Activated CD8-positive, alpha-beta T cell treated with anti-CD3 and anti-CD28 coated beads, Interleukin-2, amount 10 ng/mL, durations not matched to agents 7 days and 5 days (primary cell): ENCODE results near the gene STEAP1. TPM values are rescaled to one million over a fixed set of nuclear protein-coding genes. Genes with fewer than 3 reads are reported as not detected.

Source experiments
- ATAC-seq: fragments of 150-1000 bp; cut with Tn5 transposase; one replicate; pipeline ENCODE4 v1.10.0; 2021; ENCODE audit warnings: moderate library complexity
- CTCF ChIA-PET: fragments of 350-600 bp; sonication (Branson Sonifier 250); formaldehyde crosslinking; loops from one replicate; lab custom pipeline; 2021; ENCODE audit warnings: antibody characterized with exemption; lab: Charles Lee
- POLR2A ChIA-PET: fragments of 350-600 bp; sonication (Branson Sonifier 250); formaldehyde crosslinking; loops from one replicate; lab custom pipeline; 2021; ENCODE audit warnings: antibody characterized with exemption; lab: Charles Lee
- DNase-seq: peaks from one replicate; pipeline ENCODE4 v3.0.0-alpha.2; 2020
- H3K27ac Mint-ChIP-seq: one replicate; pipeline ENCODE4 v1.8.0; 2021; ENCODE audit warnings: mild to moderate bottlenecking, mixed read lengths
- H3K27me3 Mint-ChIP-seq: one replicate; pipeline ENCODE4 v1.8.0; 2021; ENCODE audit warnings: low read depth, mixed read lengths
- H3K36me3 Mint-ChIP-seq: one replicate; pipeline ENCODE4 v1.8.0; 2021; ENCODE audit warnings: low read depth, mixed read lengths
- H3K4me1 Mint-ChIP-seq: one replicate; pipeline ENCODE4 v1.8.0; 2021; ENCODE audit warnings: low read depth, mixed read lengths
- H3K4me3 Mint-ChIP-seq: one replicate; pipeline ENCODE4 v1.8.0; 2021; ENCODE audit warnings: mild to moderate bottlenecking, mixed read lengths
- H3K9me3 Mint-ChIP-seq: one replicate; pipeline ENCODE4 v1.8.0; 2022; ENCODE audit warnings: mixed read lengths; ENCODE audit not compliant: insufficient read depth
- total RNA-seq, 2 experiments: library from RNA; stranded (reverse); gene quantifications; one replicate each; pipeline ENCODE4 v1.2.3, GENCODE V29; 2021

The STEAP1 gene
- total RNA-seq, 2 experiments from 2014 or later = not detected

DNA sequence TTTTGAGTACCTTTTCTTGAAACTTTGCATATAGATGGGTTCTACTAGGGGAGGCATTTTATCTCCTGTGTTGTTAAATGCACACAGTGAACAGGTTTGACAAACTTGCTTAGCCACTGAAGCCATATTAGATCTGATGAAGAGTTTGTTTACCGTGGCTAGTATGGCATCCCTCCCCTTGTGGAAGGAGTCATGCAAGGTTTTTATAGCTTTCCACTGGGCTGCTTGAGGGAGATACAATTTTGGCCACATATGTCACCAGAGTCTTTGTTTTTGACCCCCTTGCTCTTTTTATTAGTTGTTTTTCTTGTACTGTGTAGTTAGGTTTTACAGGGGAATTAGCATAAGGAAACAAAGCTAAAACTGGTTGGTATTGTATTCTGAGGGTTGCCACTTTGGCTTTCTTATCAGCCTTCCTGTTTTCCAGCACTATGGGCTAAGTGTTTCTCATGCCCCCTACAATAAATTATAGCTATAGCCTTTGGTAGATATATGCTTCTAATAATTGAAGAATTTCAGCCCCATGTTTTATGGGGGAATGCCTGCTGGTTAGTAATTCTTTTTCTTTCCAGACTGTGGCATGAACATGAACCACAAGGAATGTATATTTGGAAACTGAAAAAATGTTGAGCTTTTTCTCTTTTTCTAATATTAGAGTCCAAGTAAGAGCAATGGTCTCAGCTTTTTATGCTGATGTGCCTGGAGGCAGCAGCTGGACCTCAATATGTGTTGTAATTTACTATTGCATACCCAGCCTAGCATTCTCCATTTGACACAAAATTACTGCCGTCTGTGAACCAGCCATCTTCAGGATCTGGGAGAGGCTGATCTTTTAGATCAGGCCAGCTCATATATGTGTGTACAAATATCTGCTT, 38.8 kb downstream of the STEAP1 start:
- Mint-ChIP-seq H3K27me3 (no peaks in the 10 kb centered on the region), H3K4me3 (no peak overlapping the region), H3K36me3 (no peaks in the 10 kb centered on the region), H3K9me3 (peaks cover 15% of the 10 kb centered on the region), H3K4me1 (peaks cover 1% of the 10 kb centered on the region), H3K27ac (no peak overlapping the region)
- ChIA-PET POLR2A (interaction anchor here (1.1 kb wide), 1 partner anchor 153 kb away, joined by 3 read pairs; the partner anchor contains the start of gene GTPBP10), CTCF (no interaction called here)
- ATAC-seq (no peak), DNase-seq (no peak)

DNA sequence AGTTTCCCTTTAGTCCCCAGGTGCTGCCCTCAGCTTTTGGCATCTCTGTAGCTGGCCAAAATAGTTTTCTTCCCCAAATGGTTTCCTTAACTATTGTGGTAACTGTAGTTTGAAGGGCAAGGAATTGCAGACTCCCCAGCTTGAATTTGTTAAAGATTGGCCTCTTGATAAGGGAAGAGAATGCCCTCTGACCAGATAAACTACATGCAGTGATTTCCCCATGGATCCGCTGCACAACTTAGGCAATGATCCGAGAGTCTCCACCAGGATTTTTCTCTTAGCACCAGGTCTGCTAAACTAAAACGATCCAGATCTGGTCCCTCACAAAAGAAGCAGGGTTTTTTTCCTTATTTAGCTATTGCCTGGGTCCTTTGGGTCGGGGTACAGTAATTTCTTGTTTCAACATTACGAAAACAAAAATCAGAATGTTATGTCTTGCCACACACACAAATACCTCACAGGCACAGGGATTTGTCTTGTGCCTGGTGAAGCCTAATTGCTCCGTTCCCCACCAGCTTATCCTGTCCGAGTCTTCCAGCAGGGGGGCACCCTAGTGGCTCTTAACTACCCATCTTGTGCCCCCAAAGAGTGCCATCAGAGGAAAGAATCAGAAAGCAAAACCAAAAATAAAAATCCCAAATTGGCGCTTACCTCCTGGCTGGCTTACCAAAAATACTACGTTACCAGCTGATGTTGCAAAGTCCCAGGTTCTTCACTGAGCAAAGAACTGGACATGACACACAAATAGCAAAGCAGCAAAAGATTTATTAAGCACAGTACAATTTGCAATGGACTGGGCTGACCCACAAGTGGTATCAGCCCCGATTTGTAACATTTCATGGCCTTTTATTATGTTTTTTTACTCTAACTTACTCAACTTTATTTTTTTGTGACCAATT, 40.9 kb downstream of the STEAP1 start:
- no peaks in the 10 kb centered on the region for H3K36me3 Mint-ChIP-seq
- no peaks in the 10 kb centered on the region for H3K4me1 Mint-ChIP-seq
- POLR2A ChIA-PET = no interaction called here
- peaks cover 10% of the 10 kb centered on the region for H3K9me3 Mint-ChIP-seq
- no peak overlapping the region for H3K4me3 Mint-ChIP-seq
- no peak overlapping the region for H3K27ac Mint-ChIP-seq
- no peak for DNase-seq
- no peaks in the 10 kb centered on the region for H3K27me3 Mint-ChIP-seq
- CTCF ChIA-PET = no interaction called here
- ATAC-seq = no peak

DNA sequence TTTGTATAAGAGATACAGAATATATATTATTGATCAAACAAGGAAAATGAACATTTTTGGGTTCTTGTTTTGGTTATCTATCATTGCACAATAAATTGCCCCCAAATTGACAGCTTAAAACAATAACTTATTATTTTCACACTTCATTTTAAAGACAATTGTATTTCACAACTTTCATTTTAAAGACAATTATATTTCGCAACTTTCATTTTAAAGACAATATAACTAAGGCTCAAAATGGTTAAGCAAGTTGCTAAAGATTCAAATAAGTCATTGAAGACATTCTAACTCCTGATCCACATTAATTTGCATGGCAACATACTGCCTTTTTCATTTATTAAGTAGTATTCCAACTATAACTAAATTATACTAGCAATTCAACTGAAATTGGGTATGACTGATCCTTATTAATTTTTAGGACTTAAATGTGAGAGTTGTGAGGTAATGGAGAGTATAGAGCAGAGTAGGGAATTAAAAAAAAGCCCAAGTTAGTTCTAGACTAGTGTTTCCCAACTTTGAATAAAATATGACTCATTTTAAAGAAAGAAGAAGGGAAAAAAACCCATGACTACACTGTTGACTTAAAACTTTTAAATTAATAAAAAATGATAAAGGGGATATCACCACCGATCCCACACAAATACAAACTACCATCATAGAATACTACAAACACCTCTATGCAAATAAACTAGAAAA, 47.4 kb downstream of the STEAP1 start:
- H3K27me3 Mint-ChIP-seq = no peaks in the 10 kb centered on the region
- H3K36me3 Mint-ChIP-seq = no peaks in the 10 kb centered on the region
- no peak for ATAC-seq
- no peaks in the 10 kb centered on the region for H3K4me1 Mint-ChIP-seq
- no peak for DNase-seq
- ChIA-PET POLR2A (no interaction called here), CTCF (no interaction called here)
- no peak overlapping the region for H3K27ac Mint-ChIP-seq
- no peak overlapping the region for H3K4me3 Mint-ChIP-seq
- H3K9me3 Mint-ChIP-seq = no peaks in the 10 kb centered on the region

DNA sequence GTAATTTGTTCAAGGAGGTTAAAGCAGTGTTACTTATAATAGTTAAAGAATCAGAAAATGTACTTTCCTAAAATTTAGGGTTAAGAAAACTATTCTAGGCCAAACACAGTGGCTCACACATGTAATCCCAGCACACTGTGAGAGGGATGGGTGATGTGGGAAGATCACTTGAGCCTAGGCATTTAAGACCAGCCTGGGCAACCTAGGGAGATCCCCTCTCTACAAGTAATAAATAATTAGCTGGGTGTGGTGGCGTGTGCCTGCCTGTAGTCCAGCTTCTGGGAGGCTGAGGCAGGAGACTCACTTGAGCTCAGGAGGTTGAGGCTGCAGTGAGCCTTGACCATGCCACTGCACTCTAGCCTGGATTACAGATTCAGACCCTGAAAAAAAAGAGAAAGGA, 53.7 kb downstream of the STEAP1 start:
- ChIA-PET POLR2A (no interaction called here), CTCF (no interaction called here)
- DNase-seq (no peak), ATAC-seq (no peak)
- Mint-ChIP-seq H3K36me3 (no peaks in the 10 kb centered on the region), H3K9me3 (no peaks in the 10 kb centered on the region), H3K4me1 (peaks cover 6% of the 10 kb centered on the region), H3K4me3 (no peak overlapping the region), H3K27ac (no peak overlapping the region), H3K27me3 (peaks cover 22% of the 10 kb centered on the region)

DNA sequence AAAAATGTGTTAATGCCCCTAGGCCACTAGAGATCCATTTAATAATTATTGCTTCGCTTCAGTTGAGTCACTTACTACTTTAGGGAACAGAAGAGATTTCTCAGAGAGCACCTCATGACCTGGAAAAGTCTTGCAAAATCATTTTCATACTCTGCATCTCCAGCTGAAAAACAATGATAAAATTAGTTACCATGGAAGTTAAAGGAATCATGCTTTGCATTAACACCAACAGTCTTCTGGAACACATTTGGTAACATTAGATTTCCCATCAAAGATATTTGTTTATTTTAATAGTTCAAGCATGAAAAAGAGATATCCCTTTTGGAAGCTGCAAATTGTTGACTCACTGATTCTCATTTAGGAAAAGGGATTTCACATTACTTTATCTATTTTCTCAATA, 55.5 kb downstream of the STEAP1 start:
- no peak for ATAC-seq
- H3K4me3 Mint-ChIP-seq = no peak overlapping the region
- no peaks in the 10 kb centered on the region for H3K9me3 Mint-ChIP-seq
- ChIA-PET POLR2A (no interaction called here), CTCF (no interaction called here)
- H3K27me3 Mint-ChIP-seq = peaks cover 22% of the 10 kb centered on the region
- DNase-seq = no peak
- peaks cover 6% of the 10 kb centered on the region for H3K4me1 Mint-ChIP-seq
- no peaks in the 10 kb centered on the region for H3K36me3 Mint-ChIP-seq
- no peak overlapping the region for H3K27ac Mint-ChIP-seq

DNA sequence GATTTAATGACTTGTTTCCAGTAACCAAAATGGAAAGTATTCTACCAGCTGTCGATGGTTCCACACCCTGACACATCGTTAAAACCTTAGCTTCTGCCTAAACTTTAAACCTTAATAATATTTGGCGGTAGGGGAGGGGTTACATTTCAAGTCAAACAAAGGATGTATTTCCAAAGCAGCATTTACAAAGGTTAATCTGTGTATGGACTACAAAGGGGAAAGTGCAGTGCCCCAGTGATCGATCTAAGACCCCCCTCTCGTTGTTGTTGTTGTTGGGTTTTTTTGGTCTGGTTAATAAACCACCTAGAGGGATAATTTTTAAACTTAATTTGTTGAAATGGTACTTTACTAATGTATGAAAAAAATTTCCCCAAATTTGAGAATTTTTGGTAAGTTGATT, 56.2 kb downstream of the STEAP1 start:
- peaks cover 6% of the 10 kb centered on the region for H3K4me1 Mint-ChIP-seq
- H3K27me3 Mint-ChIP-seq = peaks cover 22% of the 10 kb centered on the region
- ChIA-PET POLR2A (no interaction called here), CTCF (interaction anchor here (1.1 kb wide), 2 partner anchors 14 to 135 kb away, joined by 3 to 4 read pairs; no protein-coding TSS in a partner anchor)
- no peaks in the 10 kb centered on the region for H3K36me3 Mint-ChIP-seq
- H3K4me3 Mint-ChIP-seq = no peak overlapping the region
- no peaks in the 10 kb centered on the region for H3K9me3 Mint-ChIP-seq
- ATAC-seq = no peak
- H3K27ac Mint-ChIP-seq = no peak overlapping the region
- DNase-seq = no peak

DNA sequence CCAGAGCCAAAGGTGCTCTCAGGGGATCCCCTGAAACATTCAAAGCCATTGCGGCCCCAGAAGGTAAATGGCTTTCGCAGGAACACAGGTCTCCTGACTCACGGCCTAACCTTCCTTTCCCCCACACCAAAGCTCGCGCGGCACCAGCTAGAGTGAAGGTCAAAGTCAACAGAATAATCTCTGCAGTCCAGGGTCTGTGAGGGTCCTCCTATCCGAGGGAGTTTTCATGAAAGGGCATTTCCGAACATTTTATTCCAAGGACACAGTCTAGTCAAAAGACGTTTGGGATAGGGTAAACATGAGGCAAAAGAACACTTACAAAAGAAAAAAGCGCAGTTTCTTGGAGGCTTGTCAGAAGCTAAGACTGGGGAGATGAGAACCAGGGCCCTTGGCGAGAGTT, 56.7 kb downstream of the STEAP1 start:
- Mint-ChIP-seq H3K4me3 (no peak overlapping the region), H3K36me3 (no peaks in the 10 kb centered on the region), H3K9me3 (no peaks in the 10 kb centered on the region), H3K27me3 (peaks cover 22% of the 10 kb centered on the region), H3K4me1 (peaks cover 6% of the 10 kb centered on the region), H3K27ac (no peak overlapping the region)
- POLR2A ChIA-PET = interaction anchor here (0.6 kb wide), 1 partner anchor 487 kb away, joined by 3 read pairs; no protein-coding TSS in a partner anchor
- DNase-seq (no peak), ATAC-seq (no peak)
- CTCF ChIA-PET = interaction anchor here (0.7 to 1.7 kb wide), 8 partner anchors 12 to 135 kb away, joined by 3 to 6 read pairs (median 4); partner anchors contain the start of gene STEAP1

DNA sequence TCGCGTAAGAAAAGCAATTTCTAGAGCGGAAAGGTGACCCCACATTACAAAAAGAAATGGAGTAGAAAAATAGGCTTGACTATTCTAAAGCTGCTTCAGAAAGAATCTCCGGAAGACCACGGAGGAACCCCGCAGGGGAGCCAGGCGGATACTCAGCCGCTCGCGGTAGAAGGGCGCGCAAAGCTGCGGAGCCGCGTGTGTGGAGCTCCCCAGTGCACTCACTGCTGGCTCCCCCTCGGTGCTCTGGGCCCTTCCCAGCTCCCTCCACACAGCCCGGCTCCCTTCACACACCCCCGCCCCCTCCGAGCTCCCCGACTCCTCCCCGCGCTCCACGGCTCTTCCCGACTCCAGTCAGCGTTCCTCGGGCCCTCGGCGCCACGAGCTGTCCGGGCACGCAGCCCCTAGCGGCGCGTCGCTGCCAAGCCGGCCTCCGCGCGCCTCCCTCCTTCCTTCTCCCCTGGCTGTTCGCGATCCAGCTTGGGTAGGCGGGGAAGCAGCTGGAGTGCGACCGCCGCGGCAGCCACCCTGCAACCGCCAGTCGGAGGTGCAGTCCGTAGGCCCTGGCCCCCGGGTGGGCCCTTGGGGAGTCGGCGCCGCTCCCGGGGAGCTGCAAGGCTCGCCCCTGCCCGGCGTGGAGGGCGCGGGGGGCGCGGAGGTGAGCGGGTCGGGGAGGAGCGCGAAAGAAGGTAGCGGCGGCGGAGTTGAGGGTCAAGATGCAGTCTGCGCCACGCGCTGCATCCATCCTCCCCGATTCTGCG, 57.3 kb downstream of the STEAP1 start, which contains the start of gene STEAP2:
STEAP2 (plus strand) TSS at position 350 of the 758 bp plus-strand sequence. CDS start 13,343 bp downstream, outside the sequence.
- Mint-ChIP-seq H3K9me3 (no peaks in the 10 kb centered on the region), H3K36me3 (no peaks in the 10 kb centered on the region), H3K4me1 (peaks cover 6% of the 10 kb centered on the region), H3K27me3 (peaks cover 26% of the 10 kb centered on the region), H3K4me3 (no peak within 1 kb of the TSS), H3K27ac (no peak within 1 kb of the TSS)
- CTCF ChIA-PET = interaction anchor here (0.7 to 1.7 kb wide), 9 partner anchors 12 to 134 kb away, joined by 3 to 6 read pairs (median 4); partner anchors contain the start of gene STEAP1
- ATAC-seq (peak; percentile 91), DNase-seq (peak; percentile 22)
- POLR2A ChIA-PET = interaction anchor here (0.6 kb wide), 1 partner anchor 488 kb away, joined by 3 read pairs; no protein-coding TSS in a partner anchor

DNA sequence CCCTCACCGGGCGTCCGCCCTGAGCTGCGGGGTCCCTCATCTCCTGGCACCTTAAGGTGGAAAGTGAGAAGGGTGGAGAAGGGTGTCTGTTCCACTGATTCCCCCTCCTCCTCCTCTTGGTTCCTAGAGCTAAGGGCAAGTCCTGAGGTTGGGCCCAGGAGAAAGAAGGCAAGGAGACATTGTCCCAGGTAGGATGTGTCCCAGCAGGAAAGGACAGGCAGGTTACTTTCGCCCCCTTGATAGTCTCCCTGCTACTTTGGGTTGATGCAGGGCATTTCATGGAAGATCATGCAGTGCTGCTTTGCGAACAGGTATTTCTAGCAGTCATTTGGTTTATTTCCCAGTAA, 57.9 kb downstream of the STEAP1 start:
- CTCF ChIA-PET = interaction anchor here (0.8 to 1.7 kb wide), 5 partner anchors 11 to 58 kb away, joined by 3 to 6 read pairs (median 4); partner anchors contain the start of gene STEAP1
- POLR2A ChIA-PET = no interaction called here
- H3K4me3 Mint-ChIP-seq = no peak overlapping the region
- no peaks in the 10 kb centered on the region for H3K36me3 Mint-ChIP-seq
- H3K4me1 Mint-ChIP-seq = peaks cover 6% of the 10 kb centered on the region
- DNase-seq (no peak), ATAC-seq (no peak)
- H3K27ac Mint-ChIP-seq = no peak overlapping the region
- peaks cover 27% of the 10 kb centered on the region for H3K27me3 Mint-ChIP-seq
- H3K9me3 Mint-ChIP-seq = no peaks in the 10 kb centered on the region

DNA sequence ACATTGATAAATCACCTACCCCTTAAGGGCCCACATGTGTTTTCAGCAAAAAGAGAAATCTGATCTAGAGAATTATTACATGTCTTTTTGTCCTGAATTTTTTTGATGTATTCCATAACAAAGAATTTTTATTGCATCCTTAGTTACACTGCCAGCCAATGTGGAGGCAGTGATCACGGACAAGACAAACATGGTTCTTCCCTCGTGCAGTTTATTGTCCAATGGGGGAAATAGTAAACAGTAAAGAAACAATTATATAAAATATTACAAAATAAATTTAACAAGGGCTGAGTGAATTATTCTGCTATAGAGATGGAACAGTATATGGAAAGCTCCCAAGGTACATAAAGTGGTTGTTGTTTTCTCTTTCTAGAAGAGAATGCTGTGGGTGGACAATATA, 59.3 kb downstream of the STEAP1 start:
- H3K9me3 Mint-ChIP-seq = no peaks in the 10 kb centered on the region
- no peak for ATAC-seq
- no peak overlapping the region for H3K4me3 Mint-ChIP-seq
- ChIA-PET CTCF (no interaction called here), POLR2A (no interaction called here)
- no peak overlapping the region for H3K27ac Mint-ChIP-seq
- no peak for DNase-seq
- peaks cover 31% of the 10 kb centered on the region for H3K27me3 Mint-ChIP-seq
- peaks cover 6% of the 10 kb centered on the region for H3K4me1 Mint-ChIP-seq
- no peaks in the 10 kb centered on the region for H3K36me3 Mint-ChIP-seq
